ENCODE results near the gene CRYM. TPM values are rescaled to one million over a fixed set of nuclear protein-coding genes. Genes with fewer than 3 reads are reported as not detected.

Gene CRYM
- total RNA-seq, 1 donor from 2014 or later = 4.8 TPM

- Histone ChIP-seq H3K4me3 (peak overlapping the region; percentile 24), H3K4me1 (peaks cover 6% of the 10 kb centered on the region), H3K9me3 (no peaks in the 10 kb centered on the region), H3K36me3 (no peaks in the 10 kb centered on the region), H3K27me3 (peaks cover 49% of the 10 kb centered on the region), H3K27ac (no peak overlapping the region)
- peak; percentile 34 for TF ChIP-seq CTCF (IDR thresholded peaks at IDR 0.05)
- DNase-seq (peak; percentile 76), ATAC-seq (peak; percentile 91)
- intact Hi-C loops (cut with DNase I) = no loop called here
Observed at GRCh38 chr16:21283521-21284289, 5.6 kb upstream of the CRYM start.

- Histone ChIP-seq H3K4me3 (no peak overlapping the region), H3K4me1 (peaks cover 6% of the 10 kb centered on the region), H3K27me3 (peaks cover 59% of the 10 kb centered on the region), H3K36me3 (no peaks in the 10 kb centered on the region), H3K9me3 (no peaks in the 10 kb centered on the region), H3K27ac (no peak overlapping the region)
- intact Hi-C loops (cut with DNase I) = no loop called here
- no peak for ATAC-seq
- DNase-seq = no peak
- no peak for TF ChIP-seq CTCF (IDR thresholded peaks at IDR 0.05)
Observed at GRCh38 chr16:21281698-21282389, 3.8 kb upstream of the CRYM start.

GRCh38 chr16:21279501-21279900 is 1.4 kb upstream of the CRYM start:
- no peak overlapping the region for H3K4me3 ChIP-seq
- no peak for ATAC-seq
- peaks cover 47% of the 10 kb centered on the region for H3K27me3 ChIP-seq
- intact Hi-C loops (cut with DNase I) = no loop called here
- peaks cover 6% of the 10 kb centered on the region for H3K4me1 ChIP-seq
- no peak overlapping the region for H3K27ac ChIP-seq
- H3K9me3 ChIP-seq = no peaks in the 10 kb centered on the region
- no peak for TF ChIP-seq CTCF (IDR thresholded peaks at IDR 0.05)
- H3K36me3 ChIP-seq = no peaks in the 10 kb centered on the region
- DNase-seq = no peak

GRCh38 chr16:21277045-21277926 is 804 bp downstream of the CRYM start:
- Histone ChIP-seq H3K27me3 (peaks cover 29% of the 10 kb centered on the region), H3K4me3 (peak overlapping the region; percentile 47), H3K9me3 (no peaks in the 10 kb centered on the region), H3K4me1 (no peaks in the 10 kb centered on the region), H3K36me3 (no peaks in the 10 kb centered on the region), H3K27ac (no peak overlapping the region)
- intact Hi-C loops (cut with DNase I) = no loop called here
- ATAC-seq (peak; percentile 23), DNase-seq (no peak)
- no peak for TF ChIP-seq CTCF (IDR thresholded peaks at IDR 0.05)

- no peaks in the 10 kb centered on the region for H3K36me3 ChIP-seq
- H3K9me3 ChIP-seq = no peaks in the 10 kb centered on the region
- DNase-seq (no peak), ATAC-seq (no peak)
- no peak overlapping the region for H3K27ac ChIP-seq
- H3K4me3 ChIP-seq = no peak overlapping the region
- TF ChIP-seq CTCF (IDR thresholded peaks at IDR 0.05) = no peak
- H3K4me1 ChIP-seq = no peaks in the 10 kb centered on the region
- H3K27me3 ChIP-seq = peaks cover 29% of the 10 kb centered on the region
- intact Hi-C loops (cut with DNase I) = no loop called here
Observed at GRCh38 chr16:21276090-21276489, 2.0 kb downstream of the CRYM start.

Data from upper lobe of right lung (tissue), 1 donor.